Kidney epithelial cell (primary cell): Measurements from ENCODE around the gene DAPP1. TPM values are rescaled to one million over a fixed set of nuclear protein-coding genes. Genes with fewer than 3 reads are reported as not detected.

Source experiments
- DNase-seq: peaks from one replicate; pipeline ENCODE4 v3.0.0-alpha.2; 2010; ENCODE audit warnings: low read depth
- H3K27me3 ChIP-seq: 2 replicates; pipeline ENCODE4 v1.6.0; 2011; ENCODE audit warnings: low read length; ENCODE audit not compliant: control insufficient read depth, insufficient read depth
- H3K36me3 ChIP-seq: 2 replicates; pipeline ENCODE4 v1.5.1; 2011; ENCODE audit warnings: low read length; ENCODE audit not compliant: control insufficient read depth, insufficient read depth
- H3K4me3 ChIP-seq: 2 replicates; pipeline ENCODE4 v1.5.1; 2011; ENCODE audit warnings: low read depth, mild to moderate bottlenecking, control low read depth, low read length
- CTCF ChIP-seq: IDR thresholded peaks from 2 replicates; pipeline ENCODE4 v1.5.1; 2011; ENCODE audit warnings: mild to moderate bottlenecking, moderate library complexity, low read length, control low read depth, inconsistent platforms; ENCODE audit not compliant: insufficient read depth, poor library complexity, severe bottlenecking
- total RNA-seq: library from RNA; depleted of rRNA; stranded (reverse); fragments of >200 nt; gene quantifications from 2 replicates; pipeline ENCODE4 v1.2.3, GENCODE V29; 2015

The DAPP1 gene
- total RNA-seq, 1 donor from 2014 or later: 29.0 TPM

- Histone ChIP-seq H3K27me3 (no peaks in the 10 kb centered on the region), H3K4me3 (no peak overlapping the region), H3K36me3 (no peaks in the 10 kb centered on the region)
- DNase-seq: no peak
- no peak for TF ChIP-seq CTCF
Measured at GRCh38 chr4:99848591-99849001, 32.0 kb downstream of the DAPP1 start.

- no peaks in the 10 kb centered on the region for H3K27me3 ChIP-seq
- DNase-seq: no peak
Measured at GRCh38 chr4:99852199-99852749, 35.6 kb downstream of the DAPP1 start.

GRCh38 chr4:99853190-99853589 is 36.6 kb downstream of the DAPP1 start:
- Histone ChIP-seq H3K36me3 (no peaks in the 10 kb centered on the region), H3K27me3 (no peaks in the 10 kb centered on the region), H3K4me3 (no peak overlapping the region)
- TF ChIP-seq CTCF: no peak
- no peak for DNase-seq

More at GRCh38 chr4:99852199-99852749, 35.6 kb downstream of the DAPP1 start:
- Histone ChIP-seq H3K36me3 (no peaks in the 10 kb centered on the region), H3K4me3 (no peak overlapping the region)
- no peak for TF ChIP-seq CTCF

GRCh38 chr4:99853999-99854398 is 37.4 kb downstream of the DAPP1 start:
- Histone ChIP-seq H3K27me3 (no peaks in the 10 kb centered on the region), H3K36me3 (no peaks in the 10 kb centered on the region), H3K4me3 (no peak overlapping the region)
- no peak for DNase-seq
- no peak for TF ChIP-seq CTCF

- Histone ChIP-seq H3K36me3 (no peaks in the 10 kb centered on the region), H3K27me3 (no peaks in the 10 kb centered on the region), H3K4me3 (no peak overlapping the region)
- no peak for DNase-seq
- TF ChIP-seq CTCF: no peak
Measured at GRCh38 chr4:99855678-99856077, 39.1 kb downstream of the DAPP1 start.

- DNase-seq: peak; percentile 23
- Histone ChIP-seq H3K27me3 (no peaks in the 10 kb centered on the region), H3K36me3 (no peaks in the 10 kb centered on the region), H3K4me3 (no peak overlapping the region)
- no peak for TF ChIP-seq CTCF
Measured at GRCh38 chr4:99856166-99856565, 39.5 kb downstream of the DAPP1 start.
